Neuronal stem cell (in vitro differentiated cells): ENCODE results near the gene AMDHD2. TPM values are rescaled to one million over a fixed set of nuclear protein-coding genes. Genes with fewer than 3 reads are reported as not detected.

Source experiments
- DNase-seq: peaks from one replicate; pipeline ENCODE4 v3.0.0-alpha.2; 2013; ENCODE audit warnings: low spot score
- H2AFZ ChIP-seq: one replicate; pipeline ENCODE4 v1.6.1; 2013; ENCODE audit warnings: mild to moderate bottlenecking, low read length, inconsistent platforms
- H2AK5ac ChIP-seq: 2 replicates; pipeline ENCODE4 v1.6.1; 2013; ENCODE audit warnings: low read depth, mild to moderate bottlenecking, inconsistent platforms, low read length, moderate library complexity, mixed read lengths
- H2BK120ac ChIP-seq: 2 replicates; pipeline ENCODE4 v1.6.1; 2013; ENCODE audit warnings: low read depth, mild to moderate bottlenecking, inconsistent platforms, low read length, moderate library complexity, mixed read lengths
- H2BK12ac ChIP-seq: one replicate; pipeline ENCODE4 v1.6.1; 2013; ENCODE audit warnings: low read length, inconsistent platforms
- H2BK15ac ChIP-seq: 2 replicates; pipeline ENCODE4 v1.6.1; 2013; ENCODE audit warnings: mild to moderate bottlenecking, low read length, inconsistent platforms, mixed read lengths
- H2BK5ac ChIP-seq: one replicate; pipeline ENCODE4 v1.6.1; 2013; ENCODE audit warnings: inconsistent platforms, mild to moderate bottlenecking, low read length, moderate library complexity
- H3K14ac ChIP-seq: one replicate; pipeline ENCODE4 v1.6.1; 2013; ENCODE audit warnings: low read length, inconsistent platforms
- H3K18ac ChIP-seq: 2 replicates; pipeline ENCODE4 v1.6.1; 2013; ENCODE audit warnings: low read length, inconsistent platforms
- H3K23ac ChIP-seq: 2 replicates; pipeline ENCODE4 v1.6.1; 2013; ENCODE audit warnings: low read depth, mild to moderate bottlenecking, mixed read lengths, low read length, inconsistent platforms; ENCODE audit not compliant: poor library complexity
- H3K27ac ChIP-seq: replicated peaks from 3 replicates; pipeline ENCODE4 v1.5.1; 2013; ENCODE audit warnings: low read length, inconsistent platforms
- H3K27me3 ChIP-seq, 3 experiments: 2 replicates each; pipeline ENCODE4 v1.6.1; 2013; ENCODE audit warnings: low read length in 3 of 3, mild to moderate bottlenecking in 2 of 3, inconsistent platforms in 1 of 3, low read depth in 1 of 3, mixed read lengths in 1 of 3, moderate library complexity in 1 of 3; ENCODE audit not compliant: control insufficient read depth in 3 of 3, insufficient read depth in 3 of 3
- H3K36me3 ChIP-seq, 2 donors: replicated peaks in 1 of 2; 2 replicates each; pipeline ENCODE4 v1.6.1; 2013; ENCODE audit warnings: low read length in 2 of 2; ENCODE audit not compliant: control insufficient read depth in 2 of 2, insufficient read depth in 2 of 2
- H3K4ac ChIP-seq: 2 replicates; pipeline ENCODE4 v1.6.1; 2013; ENCODE audit warnings: inconsistent platforms, mild to moderate bottlenecking, low read length, moderate library complexity
- H3K4me1 ChIP-seq, 2 donors: 1 replicate in 1 of 2; 2 replicates in 1 of 2; pipeline ENCODE4 v1.6.1; 2013; ENCODE audit warnings: low read length in 2 of 2, low read depth in 1 of 2; ENCODE audit not compliant: control insufficient read depth in 2 of 2, insufficient read depth in 1 of 2
- H3K4me2 ChIP-seq: one replicate; pipeline ENCODE4 v1.6.1; 2013; ENCODE audit warnings: mild to moderate bottlenecking, low read length, inconsistent platforms; ENCODE audit not compliant: insufficient read depth, poor library complexity, severe bottlenecking
- H3K4me3 ChIP-seq, 2 donors: 2 replicates each; pipeline ENCODE4 v1.5.1; 2013; ENCODE audit warnings: low read length in 2 of 2, mild to moderate bottlenecking in 2 of 2, inconsistent platforms in 1 of 2, moderate library complexity in 1 of 2
- H3K79me1 ChIP-seq: one replicate; pipeline ENCODE4 v1.6.1; 2013; ENCODE audit warnings: low read depth, mild to moderate bottlenecking, inconsistent platforms, low read length, moderate library complexity
- H3K9ac ChIP-seq: one replicate; pipeline ENCODE4 v1.6.1; 2013; ENCODE audit warnings: mild to moderate bottlenecking, low read depth, low read length, inconsistent platforms; ENCODE audit not compliant: poor library complexity
- H3K9me3 ChIP-seq, 2 donors: replicated peaks in 1 of 2; 2 replicates each; pipeline versions ENCODE3 to v1.6.1; 2013; ENCODE audit warnings: low read length in 2 of 2, mild to moderate bottlenecking in 2 of 2, inconsistent platforms in 1 of 2, low read depth in 1 of 2, mixed read lengths in 1 of 2, moderate library complexity in 1 of 2; ENCODE audit not compliant: control insufficient read depth in 2 of 2, insufficient read depth in 1 of 2
- H4K8ac ChIP-seq: one replicate; pipeline ENCODE4 v1.6.1; 2013; ENCODE audit warnings: low read depth, mild to moderate bottlenecking, inconsistent platforms, low read length, moderate library complexity
- H4K91ac ChIP-seq: one replicate; pipeline ENCODE4 v1.6.1; 2013; ENCODE audit warnings: low read length, low read depth, mild to moderate bottlenecking, inconsistent platforms; ENCODE audit not compliant: poor library complexity
- WGBS, 2 donors: extraction: QIAGEN DNeasy Blood & Tissue Kit; methylation state at CpG; one replicate each; pipeline ENCODE4 v1.1.7; 2013; ENCODE audit warnings: missing lambda C conversion rate in 2 of 2, mixed read lengths in 1 of 2; ENCODE audit not compliant: insufficient read length in 2 of 2, insufficient replicate concordance in 1 of 2; ENCODE audit errors: extremely low coverage in 2 of 2; 5-methylcytosine and 5-hydroxymethylcytosine counted together
- polyA plus RNA-seq, 2 experiments: library from polyadenylated mRNA; stranded (reverse); fragments of 200-250 nt; gene quantifications; one replicate each; pipeline ENCODE4 v1.2.3, GENCODE V29; 2013

AMDHD2 gene, protein sequence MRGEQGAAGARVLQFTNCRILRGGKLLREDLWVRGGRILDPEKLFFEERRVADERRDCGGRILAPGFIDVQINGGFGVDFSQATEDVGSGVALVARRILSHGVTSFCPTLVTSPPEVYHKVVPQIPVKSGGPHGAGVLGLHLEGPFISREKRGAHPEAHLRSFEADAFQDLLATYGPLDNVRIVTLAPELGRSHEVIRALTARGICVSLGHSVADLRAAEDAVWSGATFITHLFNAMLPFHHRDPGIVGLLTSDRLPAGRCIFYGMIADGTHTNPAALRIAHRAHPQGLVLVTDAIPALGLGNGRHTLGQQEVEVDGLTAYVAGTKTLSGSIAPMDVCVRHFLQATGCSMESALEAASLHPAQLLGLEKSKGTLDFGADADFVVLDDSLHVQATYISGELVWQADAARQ
- polyA plus RNA-seq (2013, experiment 1 of 2): 6.3 TPM
- polyA plus RNA-seq (2013, experiment 2 of 2): 6.9 TPM

DNA sequence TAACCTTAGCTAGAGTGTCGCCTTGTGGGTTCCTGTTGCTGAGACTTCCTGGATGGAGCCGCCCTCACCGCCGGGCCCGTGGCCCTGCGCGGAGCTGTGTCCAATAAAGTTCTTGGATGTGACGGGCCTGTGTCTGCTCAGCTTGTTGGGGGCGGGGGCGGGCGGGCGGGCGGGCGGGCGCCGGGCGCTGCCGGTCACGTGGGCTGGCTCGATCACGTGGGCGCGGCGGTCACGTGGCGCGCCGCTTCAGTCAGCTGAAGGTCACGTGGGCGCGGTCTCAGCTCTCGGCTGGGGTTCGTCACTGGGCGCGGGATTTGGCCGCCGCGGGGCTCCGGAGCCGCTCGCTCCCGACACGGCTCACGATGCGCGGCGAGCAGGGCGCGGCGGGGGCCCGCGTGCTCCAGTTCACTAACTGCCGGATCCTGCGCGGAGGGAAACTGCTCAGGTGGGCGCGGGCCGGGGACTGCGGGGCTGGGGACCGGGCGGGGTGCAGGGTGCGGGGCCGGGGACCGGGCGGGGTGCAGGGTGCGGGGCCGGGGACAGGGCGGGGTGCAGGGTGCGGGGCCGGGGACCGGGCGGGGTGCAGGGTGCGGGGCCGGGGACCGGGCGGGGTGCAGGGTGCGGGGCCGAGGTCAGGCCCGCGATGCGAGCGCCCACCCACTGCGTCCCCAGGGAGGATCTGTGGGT lies at the start of gene AMDHD2:
Gene AMDHD2 (plus strand): TSS at position 275 of the 687 bp plus-strand sequence. CDS start 88 bp downstream, at position 363.
- Histone ChIP-seq H3K79me1 (peaks cover 35% of the 10 kb centered on the region), H3K23ac (peak within 1 kb of the TSS; percentile 98), H2AK5ac (peak within 1 kb of the TSS; percentile 63), H3K9ac (peak within 1 kb of the TSS; percentile 94), H4K8ac (peak within 1 kb of the TSS; percentile 65), H3K27ac (no peak within 1 kb of the TSS), H3K4me3 (peak within 1 kb of the TSS; percentile 67 to 95), H3K9me3 (no peaks in the 10 kb centered on the region), H2BK15ac (no peak within 1 kb of the TSS), H3K14ac (peak within 1 kb of the TSS; percentile 38), H2BK12ac (peak within 1 kb of the TSS; percentile 41), H2BK5ac (peak within 1 kb of the TSS; percentile 66), H2BK120ac (no peak within 1 kb of the TSS), H3K4ac (no peak within 1 kb of the TSS), H3K4me1 (peaks cover 9 to 10% of the 10 kb centered on the region in 2 donors), H3K18ac (peak within 1 kb of the TSS; percentile 85), H2AFZ (peak within 1 kb of the TSS; percentile 86), H3K36me3 (peaks cover 15 to 56% of the 10 kb centered on the region in 2 donors), H3K4me2 (peak within 1 kb of the TSS; percentile 86), H3K27me3 (no peaks in the 10 kb centered on the region), H4K91ac (no peak within 1 kb of the TSS)
- WGBS, 2 donors: no CpG with 5 or more reads among the region's 83 CpGs
- peak; percentile 86 for DNase-seq

DNA sequence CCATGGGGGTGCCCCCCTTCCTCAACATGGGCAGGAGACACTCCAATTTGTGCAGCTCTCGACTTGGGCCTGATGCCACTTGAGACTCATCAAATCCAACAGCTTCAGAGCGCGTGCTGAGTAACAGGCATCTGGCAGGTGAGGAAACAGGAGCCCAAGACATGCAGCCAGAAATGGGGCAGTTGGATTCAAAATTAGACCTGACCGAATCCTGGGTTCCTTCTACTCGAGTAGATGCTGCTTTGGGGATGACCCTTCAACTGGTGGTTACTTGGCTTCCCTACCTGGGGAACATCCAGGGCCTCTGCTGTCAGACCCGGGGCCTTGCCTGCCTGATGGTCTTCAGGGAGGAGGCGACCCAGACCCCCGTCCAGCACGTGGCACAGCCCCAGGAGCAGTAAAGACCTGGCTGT lies 49.6 kb upstream of the AMDHD2 start:
- H3K4me2 ChIP-seq: peak overlapping the region; percentile 49
- H2AK5ac ChIP-seq: peak overlapping the region; percentile 100
- H2BK15ac ChIP-seq: peak overlapping the region; percentile 88
- peak overlapping the region; percentile 5 for H3K14ac ChIP-seq
- WGBS, 2 donors: no CpG with 5 or more reads among the region's 9 CpGs
- DNase-seq: no peak
- no peaks in the 10 kb centered on the region for H3K9me3 ChIP-seq
- peaks cover 11% of the 10 kb centered on the region for H3K79me1 ChIP-seq
- peak overlapping the region in 1 of 2 donors; percentile 45 for H3K4me3 ChIP-seq
- peak overlapping the region; percentile 38 for H3K4ac ChIP-seq
- H2BK12ac ChIP-seq: peak overlapping the region; percentile 98
- peaks cover 0 to under 1% of the 10 kb centered on the region in 2 donors for H3K36me3 ChIP-seq
- H2BK5ac ChIP-seq: peak overlapping the region; percentile 95
- H2BK120ac ChIP-seq: peak overlapping the region; percentile 95
- peaks cover 0 to 14% (median 0%) of the 10 kb centered on the region in 3 experiments for H3K27me3 ChIP-seq
- peak overlapping the region; percentile 7 for H4K8ac ChIP-seq
- peak overlapping the region; percentile 95 for H3K18ac ChIP-seq
- no peak overlapping the region for H4K91ac ChIP-seq
- H3K9ac ChIP-seq: peak overlapping the region; percentile 53
- H2AFZ ChIP-seq: peak overlapping the region; percentile 90
- H3K4me1 ChIP-seq: peaks cover 32 to 41% of the 10 kb centered on the region in 2 donors
- no peak overlapping the region for H3K27ac ChIP-seq
- H3K23ac ChIP-seq: peak overlapping the region; percentile 3

DNA sequence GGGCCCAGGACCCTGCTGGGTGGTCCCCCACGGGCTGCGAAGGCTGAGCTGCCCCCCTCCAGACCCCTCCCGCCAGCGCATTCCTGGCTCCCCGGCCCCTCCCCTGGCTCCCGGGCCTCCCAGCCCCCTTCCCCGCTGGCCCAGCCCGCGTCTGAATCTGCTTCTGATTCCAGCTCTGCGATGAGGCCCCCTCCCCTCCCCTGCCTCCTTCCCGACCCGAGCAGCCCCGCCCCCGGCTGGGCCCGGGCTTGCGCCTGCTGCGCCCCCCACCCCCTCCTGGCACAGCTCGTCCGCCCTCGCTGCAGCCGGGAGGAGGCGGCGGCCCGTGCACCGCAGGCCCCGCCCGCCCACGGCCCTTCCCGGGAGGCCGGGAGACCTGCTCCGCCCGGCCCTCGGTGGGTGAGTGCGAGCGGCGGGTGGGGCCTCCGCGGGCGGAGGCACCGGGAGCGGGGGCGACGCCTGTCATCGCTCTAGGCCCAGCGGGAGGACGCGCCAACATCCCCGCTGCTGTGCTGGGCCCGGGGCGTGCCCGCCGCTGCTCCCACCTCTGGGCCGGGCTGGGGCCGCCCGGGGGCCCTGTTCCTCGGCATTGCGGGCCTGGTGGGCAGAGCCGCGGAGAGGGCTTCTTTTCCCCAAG lies 49.0 kb upstream of the AMDHD2 start, which contains the start of gene NTN3:
Gene NTN3 (plus strand): TSS at position 282 of the 637 bp plus-strand sequence. CDS start 405 bp downstream, outside the sequence.
- no CpG with 5 or more reads among the region's 59 CpGs for WGBS, 2 donors
- peak; percentile 79 for DNase-seq
- peak within 1 kb of the TSS; percentile 98 for H3K23ac ChIP-seq
- H2BK15ac ChIP-seq: peak within 1 kb of the TSS; percentile 88
- H2AK5ac ChIP-seq: peak within 1 kb of the TSS; percentile 100
- H2BK120ac ChIP-seq: peak within 1 kb of the TSS; percentile 96
- H4K91ac ChIP-seq: no peak within 1 kb of the TSS
- peak within 1 kb of the TSS; percentile 98 for H3K18ac ChIP-seq
- H3K27me3 ChIP-seq: peaks cover 0 to 19% (median 0%) of the 10 kb centered on the region in 3 experiments
- H3K79me1 ChIP-seq: peaks cover 11% of the 10 kb centered on the region
- H2BK12ac ChIP-seq: peak within 1 kb of the TSS; percentile 98
- H3K4ac ChIP-seq: peak within 1 kb of the TSS; percentile 98
- no peaks in the 10 kb centered on the region for H3K36me3 ChIP-seq
- peak within 1 kb of the TSS; percentile 62 for H3K4me2 ChIP-seq
- peaks cover 35 to 43% of the 10 kb centered on the region in 2 donors for H3K4me1 ChIP-seq
- peak within 1 kb of the TSS; percentile 7 for H4K8ac ChIP-seq
- H3K9me3 ChIP-seq: no peaks in the 10 kb centered on the region
- peak within 1 kb of the TSS; percentile 45 to 70 for H3K4me3 ChIP-seq
- H2AFZ ChIP-seq: peak within 1 kb of the TSS; percentile 90
- H3K9ac ChIP-seq: peak within 1 kb of the TSS; percentile 84
- peak within 1 kb of the TSS; percentile 35 for H3K27ac ChIP-seq
- peak within 1 kb of the TSS; percentile 95 for H2BK5ac ChIP-seq
- peak within 1 kb of the TSS; percentile 9 for H3K14ac ChIP-seq
